Osteocyte (in vitro differentiated cells): Measurements from ENCODE around the gene PROSER1. TPM values are rescaled to one million over a fixed set of nuclear protein-coding genes. Genes with fewer than 3 reads are reported as not detected.

Experiments
- DNase-seq: peaks from one replicate; pipeline ENCODE4 v3.0.0; 2021; ENCODE audit warnings: mixed read lengths; ENCODE audit not compliant: unreplicated experiment; ENCODE audit errors: extremely low spot score
- H3K27ac Mint-ChIP-seq: one replicate; pipeline ENCODE4 v1.8.0; 2021; ENCODE audit warnings: mild to moderate bottlenecking, mixed read lengths; ENCODE audit not compliant: unreplicated experiment
- H3K27me3 Mint-ChIP-seq: one replicate; pipeline ENCODE4 v1.8.0; 2021; ENCODE audit warnings: mixed read lengths; ENCODE audit not compliant: unreplicated experiment
- H3K36me3 Mint-ChIP-seq: one replicate; pipeline ENCODE4 v1.8.0; 2021; ENCODE audit warnings: mixed read lengths; ENCODE audit not compliant: unreplicated experiment
- H3K4me1 Mint-ChIP-seq: one replicate; pipeline ENCODE4 v1.8.0; 2021; ENCODE audit warnings: mixed read lengths; ENCODE audit not compliant: unreplicated experiment
- H3K4me3 Mint-ChIP-seq: one replicate; pipeline ENCODE4 v1.8.0; 2021; ENCODE audit warnings: mild to moderate bottlenecking, moderate library complexity, mixed read lengths; ENCODE audit not compliant: unreplicated experiment
- H3K9me3 Mint-ChIP-seq: one replicate; pipeline ENCODE4 v1.8.0; 2021; ENCODE audit warnings: mixed read lengths; ENCODE audit not compliant: unreplicated experiment
- total RNA-seq: library from RNA; stranded (reverse); gene quantifications from 2 replicates; pipeline ENCODE4 v1.2.1, GENCODE V29; 2021
- TF ChIP-seq, protein P1 (sequence below): fragments of 200-600 bp; sonication (generic); IDR thresholded peaks from 2 replicates; pipeline ENCODE4 v1.5.0; 2021; ENCODE audit warnings: antibody characterized with exemption, mild to moderate bottlenecking, moderate library complexity

Gene PROSER1
- total RNA-seq, 1 donor from 2014 or later = 31.7 TPM

DNA sequence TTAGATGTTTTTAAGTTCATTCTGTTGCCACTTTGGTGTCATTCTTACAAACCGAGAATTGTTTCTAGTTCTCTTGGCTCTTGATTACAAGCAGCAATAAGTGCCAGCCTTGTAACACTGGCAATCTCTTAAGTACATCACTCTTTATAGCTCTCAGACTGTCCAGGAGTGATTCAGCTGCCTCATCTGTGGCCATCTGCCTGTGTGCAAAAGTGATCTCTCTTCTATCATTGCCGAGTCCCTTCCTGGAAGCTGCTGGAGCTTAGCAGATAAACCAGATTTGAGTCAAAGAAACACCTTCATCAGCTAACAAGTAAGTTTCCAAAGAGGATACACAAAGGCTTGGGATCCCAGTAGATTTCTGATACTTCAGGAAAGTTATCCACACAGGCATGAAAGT, 70.4 kb downstream of the PROSER1 start:
- Mint-ChIP-seq H3K4me3 (no peak overlapping the region), H3K27me3 (peaks cover 28% of the 10 kb centered on the region), H3K27ac (no peak overlapping the region), H3K4me1 (no peaks in the 10 kb centered on the region), H3K36me3 (no peaks in the 10 kb centered on the region), H3K9me3 (no peaks in the 10 kb centered on the region)
- TF ChIP-seq, protein P1, sequence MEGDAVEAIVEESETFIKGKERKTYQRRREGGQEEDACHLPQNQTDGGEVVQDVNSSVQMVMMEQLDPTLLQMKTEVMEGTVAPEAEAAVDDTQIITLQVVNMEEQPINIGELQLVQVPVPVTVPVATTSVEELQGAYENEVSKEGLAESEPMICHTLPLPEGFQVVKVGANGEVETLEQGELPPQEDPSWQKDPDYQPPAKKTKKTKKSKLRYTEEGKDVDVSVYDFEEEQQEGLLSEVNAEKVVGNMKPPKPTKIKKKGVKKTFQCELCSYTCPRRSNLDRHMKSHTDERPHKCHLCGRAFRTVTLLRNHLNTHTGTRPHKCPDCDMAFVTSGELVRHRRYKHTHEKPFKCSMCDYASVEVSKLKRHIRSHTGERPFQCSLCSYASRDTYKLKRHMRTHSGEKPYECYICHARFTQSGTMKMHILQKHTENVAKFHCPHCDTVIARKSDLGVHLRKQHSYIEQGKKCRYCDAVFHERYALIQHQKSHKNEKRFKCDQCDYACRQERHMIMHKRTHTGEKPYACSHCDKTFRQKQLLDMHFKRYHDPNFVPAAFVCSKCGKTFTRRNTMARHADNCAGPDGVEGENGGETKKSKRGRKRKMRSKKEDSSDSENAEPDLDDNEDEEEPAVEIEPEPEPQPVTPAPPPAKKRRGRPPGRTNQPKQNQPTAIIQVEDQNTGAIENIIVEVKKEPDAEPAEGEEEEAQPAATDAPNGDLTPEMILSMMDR = no peak
- no peak for DNase-seq

DNA sequence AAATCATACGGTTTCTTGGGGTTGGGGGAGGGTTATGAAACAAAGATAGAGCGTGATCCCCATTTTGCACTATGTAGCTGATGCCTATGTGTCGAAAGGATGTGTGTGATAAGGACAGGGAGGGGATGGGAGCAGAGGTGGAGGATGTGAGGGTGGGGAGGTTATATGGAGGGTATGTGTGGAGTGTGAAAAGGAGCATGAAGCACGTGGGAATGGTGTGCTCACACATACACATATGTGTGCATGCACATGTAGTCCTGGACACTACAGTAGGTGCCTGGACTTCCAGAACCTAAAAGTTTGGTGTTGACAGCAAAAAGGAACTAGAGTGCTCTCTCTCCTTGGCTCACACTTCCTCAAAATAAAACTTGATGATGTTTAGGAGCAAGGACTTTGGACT, 72.6 kb downstream of the PROSER1 start:
- Mint-ChIP-seq H3K27ac (no peak overlapping the region), H3K27me3 (peaks cover 33% of the 10 kb centered on the region), H3K36me3 (no peaks in the 10 kb centered on the region), H3K4me3 (no peak overlapping the region), H3K4me1 (no peaks in the 10 kb centered on the region), H3K9me3 (no peaks in the 10 kb centered on the region)
- no peak for DNase-seq
- TF ChIP-seq, protein P1 = no peak

DNA sequence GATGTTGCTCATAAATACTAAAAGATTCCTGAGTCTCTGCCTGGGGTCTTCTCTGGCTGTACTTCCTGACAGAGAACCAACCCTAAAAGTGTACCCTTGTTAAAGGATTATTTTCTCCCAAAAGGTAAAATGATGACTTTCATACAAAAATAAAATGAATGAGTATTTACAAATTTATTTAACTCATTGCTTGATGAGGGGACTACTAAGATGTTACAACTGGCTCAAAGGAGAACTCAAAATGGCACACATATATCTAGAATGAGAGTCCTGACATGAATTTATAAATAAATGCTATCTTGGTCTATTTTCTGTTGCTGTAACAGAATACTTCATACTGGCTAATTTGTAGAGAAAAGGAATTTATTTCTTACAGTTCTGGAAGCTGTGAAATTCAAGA, 77.7 kb downstream of the PROSER1 start:
- no peak overlapping the region for H3K27ac Mint-ChIP-seq
- no peak for DNase-seq
- H3K9me3 Mint-ChIP-seq = no peaks in the 10 kb centered on the region
- no peaks in the 10 kb centered on the region for H3K36me3 Mint-ChIP-seq
- H3K4me1 Mint-ChIP-seq = no peaks in the 10 kb centered on the region
- TF ChIP-seq, protein P1 = no peak
- H3K4me3 Mint-ChIP-seq = no peak overlapping the region
- H3K27me3 Mint-ChIP-seq = peaks cover 14% of the 10 kb centered on the region

Other genes with a start within 250 kb of the PROSER1 start
- gene STOML3, start 47.3 kb downstream of the PROSER1 start, total RNA-seq = not detected in 2 replicates
- 23.5 and 24.0 TPM in 2 replicates for gene NHLRC3, start 367 bp upstream of the PROSER1 start, total RNA-seq